Measurements from ENCODE around the gene B3GNT2. TPM values are rescaled to one million over a fixed set of nuclear protein-coding genes. Genes with fewer than 3 reads are reported as not detected.

B3GNT2 gene
- total and polyA plus RNA-seq, 2 donors (not counting 3 experiments of a cell fraction or from before 2014, with no cell fraction given) = 9.5 to 21.2 TPM

DNA sequence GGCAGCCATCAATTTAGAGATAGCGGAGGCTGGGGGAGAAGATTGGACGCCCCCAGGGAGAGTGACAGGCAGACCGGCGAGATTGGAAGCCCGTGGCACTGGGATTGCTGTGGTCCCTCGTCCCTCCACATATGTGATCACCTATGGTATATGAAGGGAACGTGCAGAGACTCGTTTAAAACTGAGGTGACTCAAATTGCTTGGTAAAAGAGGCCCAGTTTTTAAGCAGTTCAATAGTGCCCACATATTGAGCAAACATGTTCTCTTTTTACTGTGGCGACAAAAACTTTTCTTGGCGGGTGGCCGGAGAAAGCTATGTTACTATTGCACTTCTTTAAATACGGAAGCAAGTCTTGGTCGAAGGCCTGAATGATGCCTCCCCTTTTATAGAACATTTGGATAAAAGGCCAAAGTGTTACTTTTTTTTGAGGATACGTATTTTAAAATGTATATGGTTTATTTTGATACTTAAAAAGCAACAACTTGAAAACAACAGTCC is 9.1 kb downstream of the B3GNT2 start:
- no peak overlapping the region for H3K4me2 ChIP-seq (ENCODE audit: insufficient read depth, low read length)
- POLR2A ChIA-PET = no interaction called here
- H3K27ac ChIP-seq (ENCODE audit: insufficient read depth, low read depth, low read length) = no peak overlapping the region
- H3K36me3 ChIP-seq (ENCODE audit: control insufficient read depth in 2 of 2, extremely low read depth in 1 of 2, insufficient read depth in 2 of 2, low read length in 2 of 2) = no peaks in the 10 kb centered on the region
- H4K20me1 ChIP-seq (replicated peaks; ENCODE audit: control insufficient read depth, extremely low read depth, insufficient read depth, low read length) = peaks cover 2% of the 10 kb centered on the region
- no peaks in the 10 kb centered on the region for H3K9me3 ChIP-seq (replicated peaks; ENCODE audit: control insufficient read depth, insufficient read depth, low read length)
- TF ChIP-seq CTCF (IDR thresholded peaks at IDR 0.05; ENCODE audit: extremely low read depth in 1 of 2, insufficient read depth in 1 of 2, low read depth in 1 of 2, low read length in 2 of 2) = no peak
- no peak for TF ChIP-seq POLR2AphosphoS5 (IDR thresholded peaks at IDR 0.05; ENCODE audit: insufficient read depth, low read depth, low read length)
- dilution Hi-C loops (cut with MboI; ENCODE audit: extremely low pct_ligation_motif_present, low sequenced_read_pairs) (no loop called here), intact Hi-C loops (cut with micrococcal nuclease) (no loop called here)
- FAIRE-seq (no peak), DNase-seq (ENCODE audit: low read depth, low spot score) (no peak)
- H3K9ac ChIP-seq (replicated peaks; ENCODE audit: extremely low read depth, insufficient read depth, low read length) = no peak overlapping the region
- H3K27me3 ChIP-seq (ENCODE audit: control insufficient read depth in 2 of 2, insufficient read depth in 2 of 2, low read length in 2 of 2) = no peaks in the 10 kb centered on the region
- no peaks in the 10 kb centered on the region for H3K4me1 ChIP-seq (ENCODE audit: control insufficient read depth, extremely low read depth, insufficient read depth, low read length)
- H2AFZ ChIP-seq (ENCODE audit: low read depth, low read length) = no peak overlapping the region
- no peak overlapping the region for H3K4me3 ChIP-seq (replicated peaks in 1 of 3; ENCODE audit: insufficient read depth in 1 of 3, low read depth in 1 of 3, low read length in 3 of 3)
- BruUV-seq (replicated peaks) = no TSS peak
- H3K9me1 ChIP-seq (replicated peaks; ENCODE audit: control insufficient read depth, extremely low read depth, insufficient read depth, low read length) = no peaks in the 10 kb centered on the region
- CTCF ChIA-PET = no interaction called here
- H3K79me2 ChIP-seq (ENCODE audit: control insufficient read depth, insufficient read depth, low read length) = peaks cover 61% of the 10 kb centered on the region

DNA sequence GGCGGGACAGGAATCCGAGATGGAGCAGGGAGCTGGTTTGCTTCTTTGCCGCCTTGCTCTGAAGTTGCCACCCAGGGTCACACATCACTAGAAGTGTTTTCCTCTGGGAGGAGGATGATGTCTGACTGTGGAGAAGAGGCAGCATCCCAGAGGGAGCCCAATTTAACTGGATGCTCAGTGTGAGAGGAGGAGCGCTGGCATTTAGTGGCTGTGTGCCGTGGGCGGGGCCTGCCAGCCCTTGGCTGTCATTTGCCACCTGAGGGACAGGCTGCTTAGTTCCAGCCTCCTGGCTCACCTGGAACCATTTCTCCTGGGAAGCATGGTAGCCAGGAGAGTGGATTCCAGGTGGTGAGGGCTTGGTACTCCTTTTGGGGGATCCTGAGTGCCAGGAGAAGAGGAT is 9.6 kb downstream of the B3GNT2 start:
- Histone ChIP-seq H3K9me1 (replicated peaks; ENCODE audit: control insufficient read depth, extremely low read depth, insufficient read depth, low read length) (no peaks in the 10 kb centered on the region), H3K4me1 (ENCODE audit: control insufficient read depth, extremely low read depth, insufficient read depth, low read length) (no peaks in the 10 kb centered on the region), H3K27me3 (ENCODE audit: control insufficient read depth in 2 of 2, insufficient read depth in 2 of 2, low read length in 2 of 2) (no peaks in the 10 kb centered on the region), H3K9ac (replicated peaks; ENCODE audit: extremely low read depth, insufficient read depth, low read length) (no peak overlapping the region), H4K20me1 (replicated peaks; ENCODE audit: control insufficient read depth, extremely low read depth, insufficient read depth, low read length) (peaks cover 2% of the 10 kb centered on the region), H3K36me3 (ENCODE audit: control insufficient read depth in 2 of 2, extremely low read depth in 1 of 2, insufficient read depth in 2 of 2, low read length in 2 of 2) (no peaks in the 10 kb centered on the region), H3K4me2 (ENCODE audit: insufficient read depth, low read length) (no peak overlapping the region), H2AFZ (ENCODE audit: low read depth, low read length) (no peak overlapping the region), H3K4me3 (replicated peaks in 1 of 3; ENCODE audit: insufficient read depth in 1 of 3, low read depth in 1 of 3, low read length in 3 of 3) (no peak overlapping the region), H3K79me2 (ENCODE audit: control insufficient read depth, insufficient read depth, low read length) (peaks cover 58% of the 10 kb centered on the region), H3K9me3 (replicated peaks; ENCODE audit: control insufficient read depth, insufficient read depth, low read length) (no peaks in the 10 kb centered on the region), H3K27ac (ENCODE audit: insufficient read depth, low read depth, low read length) (no peak overlapping the region)
- no peak for TF ChIP-seq GATA2 (IDR thresholded peaks at IDR 0.05; ENCODE audit: insufficient read depth, insufficient read length, low read depth, low read length)
- TF ChIP-seq, protein P1, sequence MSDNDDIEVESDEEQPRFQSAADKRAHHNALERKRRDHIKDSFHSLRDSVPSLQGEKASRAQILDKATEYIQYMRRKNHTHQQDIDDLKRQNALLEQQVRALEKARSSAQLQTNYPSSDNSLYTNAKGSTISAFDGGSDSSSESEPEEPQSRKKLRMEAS (IDR thresholded peaks at IDR 0.05; ENCODE audit: insufficient read depth, insufficient read length) = no peak
- TF ChIP-seq EZH2 (IDR thresholded peaks at IDR 0.05; ENCODE audit: borderline replicate concordance, low read depth, low read length, severe bottlenecking) = no peak
- TF ChIP-seq MYC (IDR thresholded peaks at IDR 0.05; ENCODE audit: low read depth, low read length) = no peak
- no peak for TF ChIP-seq FOS (IDR thresholded peaks at IDR 0.05; ENCODE audit: borderline replicate concordance, insufficient read depth, low read length)
- no peak for TF ChIP-seq JUN (IDR thresholded peaks at IDR 0.05; ENCODE audit: borderline replicate concordance, insufficient read depth, insufficient read length, low read depth)
- no peak for TF ChIP-seq POLR2A (IDR thresholded peaks at IDR 0.05; ENCODE audit: low read depth, low read length)
- TF ChIP-seq CTCF (IDR thresholded peaks at IDR 0.05; ENCODE audit: extremely low read depth in 1 of 2, insufficient read depth in 1 of 2, low read depth in 1 of 2, low read length in 2 of 2) = no peak
- TF ChIP-seq POLR2AphosphoS5 (IDR thresholded peaks at IDR 0.05; ENCODE audit: insufficient read depth, low read depth, low read length) = no peak
- dilution Hi-C loops (cut with MboI; ENCODE audit: extremely low pct_ligation_motif_present, low sequenced_read_pairs) = no loop called here
- no peak for DNase-seq (ENCODE audit: low read depth, low spot score)
- no peak for FAIRE-seq
- ChIA-PET POLR2A (no interaction called here), CTCF (no interaction called here)
- intact Hi-C loops (cut with micrococcal nuclease) = no loop called here
- no TSS peak for BruUV-seq (replicated peaks)
